ENCODE measurements around the gene MUL1. TPM values are rescaled to one million over a fixed set of nuclear protein-coding genes. Genes with fewer than 3 reads are reported as not detected.
"Not testable (repeated sequence)": the region's sequence is repeated elsewhere in the genome, so short reads cannot be mapped to it uniquely, and the experiment has no call there.

The MUL1 gene
- total RNA-seq, 1 donor from 2014 or later: 19.9 TPM

GRCh38 chr1:20526267-20526666 lies 18.3 kb upstream of the MUL1 start:
- intact Hi-C loops (cut with DNase I): no loop called here
- no peak for DNase-seq (ENCODE audit: extremely low spot score in 2 of 2)
- H3K4me1 ChIP-seq: no peaks in the 10 kb centered on the region
- H3K27ac ChIP-seq: no peak overlapping the region
- H3K36me3 ChIP-seq: no peaks in the 10 kb centered on the region
- TF ChIP-seq POLR2AphosphoS5 (IDR thresholded peaks at IDR 0.05; ENCODE audit: insufficient read depth in 1 of 2, low read depth in 1 of 2) (no peak), CTCF (IDR thresholded peaks at IDR 0.05) (no peak), POLR2A (IDR thresholded peaks at IDR 0.05) (no peak)
- no peaks in the 10 kb centered on the region for H3K27me3 ChIP-seq
- no peaks in the 10 kb centered on the region for H3K9me3 ChIP-seq
- H3K4me3 ChIP-seq: no peak overlapping the region

- H3K4me3 ChIP-seq: no peak overlapping the region
Measured at GRCh38 chr1:20521960-20522861, 14.3 kb upstream of the MUL1 start.

GRCh38 chr1:20519609-20520262 lies 11.8 kb upstream of the MUL1 start:
- H3K27ac ChIP-seq; H3K4me3 ChIP-seq; H3K27me3 ChIP-seq; DNase-seq (ENCODE audit: extremely low spot score in 2 of 2); H3K9me3 ChIP-seq; H3K4me1 ChIP-seq; H3K36me3 ChIP-seq: not testable (repeated sequence)
- intact Hi-C loops (cut with DNase I): loop anchor here (5.0 kb wide), 1 partner anchor 123 kb away; no protein-coding TSS in a partner anchor

More at GRCh38 chr1:20521960-20522861, 14.3 kb upstream of the MUL1 start:
- TF ChIP-seq CTCF (IDR thresholded peaks at IDR 0.05): peak; percentile 61 to 91 (median 78)
- TF ChIP-seq POLR2A (IDR thresholded peaks at IDR 0.05): no peak
- Histone ChIP-seq H3K27ac (no peak overlapping the region), H3K36me3 (no peaks in the 10 kb centered on the region), H3K9me3 (no peaks in the 10 kb centered on the region), H3K4me1 (no peaks in the 10 kb centered on the region), H3K27me3 (no peaks in the 10 kb centered on the region)
- intact Hi-C loops (cut with DNase I): loop anchor here (5.0 kb wide), 1 partner anchor 120 kb away; no protein-coding TSS in a partner anchor
- DNase-seq (ENCODE audit: extremely low spot score in 2 of 2): no peak

GRCh38 chr1:20511518-20512428 lies 3.8 kb upstream of the MUL1 start:
- Histone ChIP-seq H3K4me3 (no peak overlapping the region), H3K9me3 (no peaks in the 10 kb centered on the region), H3K36me3 (no peaks in the 10 kb centered on the region), H3K27ac (no peak overlapping the region), H3K27me3 (no peaks in the 10 kb centered on the region), H3K4me1 (peaks cover 7% of the 10 kb centered on the region)
- DNase-seq (ENCODE audit: extremely low spot score in 2 of 2): no peak
- TF ChIP-seq POLR2A (IDR thresholded peaks at IDR 0.05): no peak
- no peak for TF ChIP-seq POLR2AphosphoS5 (IDR thresholded peaks at IDR 0.05; ENCODE audit: insufficient read depth in 1 of 2, low read depth in 1 of 2)
- TF ChIP-seq CTCF (IDR thresholded peaks at IDR 0.05): no peak
- intact Hi-C loops (cut with DNase I): no loop called here

- H3K27me3 ChIP-seq: no peaks in the 10 kb centered on the region
- DNase-seq (ENCODE audit: extremely low spot score in 2 of 2): no peak
- peaks cover 27% of the 10 kb centered on the region for H3K4me1 ChIP-seq
- H3K9me3 ChIP-seq: no peaks in the 10 kb centered on the region
- H3K4me3 ChIP-seq: peak overlapping the region; percentile 90 to 98
- TF ChIP-seq POLR2AphosphoS5 (IDR thresholded peaks at IDR 0.05; ENCODE audit: insufficient read depth in 1 of 2, low read depth in 1 of 2): no peak
- no peak for TF ChIP-seq POLR2A (IDR thresholded peaks at IDR 0.05)
- no peak for TF ChIP-seq CTCF (IDR thresholded peaks at IDR 0.05)
- no peaks in the 10 kb centered on the region for H3K36me3 ChIP-seq
- intact Hi-C loops (cut with DNase I): no loop called here
- peak overlapping the region; percentile 80 for H3K27ac ChIP-seq
Measured at GRCh38 chr1:20508411-20508771, 440 bp upstream of the MUL1 start.
